Prostate gland (tissue), 2 donors: ENCODE measurements around the gene FAM53C. TPM values are rescaled to one million over a fixed set of nuclear protein-coding genes. Genes with fewer than 3 reads are reported as not detected.

Source experiments
- DNase-seq: peaks from one replicate; pipeline ENCODE4 v3.0.0-alpha.2; 2019; ENCODE audit warnings: low spot score
- H3K27ac ChIP-seq, 2 donors: fragments of 200-600 bp; sonication (generic); 2 replicates each; pipeline ENCODE4 v1.5.1; 2017 to 2019
- H3K27me3 ChIP-seq: fragments of 200-600 bp; sonication (generic); replicated peaks from 2 replicates; pipeline ENCODE4 v1.5.1; 2019; ENCODE audit not compliant: insufficient read depth
- H3K36me3 ChIP-seq, 2 donors: fragments of 200-600 bp; sonication (generic); 1 replicate in 1 of 2; 2 replicates in 1 of 2; pipeline versions ENCODE4 v1.5.1 to v1.8.1; 2017 to 2019
- H3K4me1 ChIP-seq: fragments of 200-600 bp; sonication (generic); replicated peaks from 2 replicates; pipeline ENCODE4 v1.5.1; 2019
- H3K4me3 ChIP-seq, 2 donors: fragments of 200-600 bp; sonication (generic); 2 replicates each; pipeline ENCODE4 v1.5.1; 2017 to 2019
- H3K9me3 ChIP-seq: fragments of 200-600 bp; sonication (generic); 2 replicates; pipeline ENCODE4 v1.5.1; 2017
- CTCF ChIP-seq, 4 experiments: fragments of 200-600 bp in 2 of 4; fragments of 450-650 bp in 2 of 4; sonication (generic) in 2 of 4; IDR thresholded peaks; 1 replicate in 3 of 4; 2 replicates in 1 of 4; pipeline ENCODE4 v1.5.1; 2016 to 2019; ENCODE audit warnings: antibody characterized with exemption in 4 of 4, mild to moderate bottlenecking in 2 of 4, moderate library complexity in 2 of 4
- POLR2A ChIP-seq: fragments of 450-650 bp; IDR thresholded peaks from one replicate; pipeline ENCODE4 v1.6.1; 2016; ENCODE audit warnings: antibody characterized with exemption, mild to moderate bottlenecking
- POLR2AphosphoS5 ChIP-seq: sonication (generic); formaldehyde crosslinking; IDR thresholded peaks from one replicate; pipeline ENCODE4 v1.6.1; 2017; ENCODE audit warnings: antibody characterized with exemption
- WGBS: methylation state at CpG from one replicate; pipeline ENCODE4 v1.1.5; 2018; 5-methylcytosine and 5-hydroxymethylcytosine counted together
- intact Hi-C: fragments of 100-400 bp; cut with DNase I; formaldehyde crosslinking; loops from one replicate; pipeline ENCODE4 v1.14.2; 2022
- total RNA-seq, 2 donors: library from RNA; depleted of rRNA; stranded (reverse); fragments of >200 nt; gene quantifications; one replicate each; pipeline ENCODE4 v1.1.0, GENCODE V29; 2016

FAM53C gene
- total RNA-seq, 2 donors from 2014 or later, result 32.9 to 81.0 TPM

GRCh38 chr5:138340008-138340407, 1.9 kb downstream of the FAM53C start:
- Histone ChIP-seq H3K27me3 (no peaks in the 10 kb centered on the region), H3K36me3 (peaks cover 4 to 5% of the 10 kb centered on the region in 2 donors), H3K4me1 (peaks cover 5% of the 10 kb centered on the region), H3K9me3 (no peaks in the 10 kb centered on the region), H3K27ac (peak overlapping the region; percentile 98), H3K4me3 (peak overlapping the region in 1 of 2 donors; percentile 94)
- 63% methylated on average over 3 of the region's 3 CpGs for WGBS
- DNase-seq, result no peak
- TF ChIP-seq CTCF (IDR thresholded peaks at IDR 0.05) (no peak), POLR2A (no peak), POLR2AphosphoS5 (no peak)
- intact Hi-C loops, result no loop called here

- no peak for TF ChIP-seq CTCF (IDR thresholded peaks at IDR 0.05)
- TF ChIP-seq POLR2AphosphoS5, result no peak
- TF ChIP-seq POLR2A, result no peak
- no peak for DNase-seq
- Histone ChIP-seq H3K27me3 (no peaks in the 10 kb centered on the region), H3K4me3 (no peak overlapping the region), H3K4me1 (no peaks in the 10 kb centered on the region), H3K27ac (no peak overlapping the region), H3K36me3 (peaks cover 14 to 16% of the 10 kb centered on the region in 2 donors), H3K9me3 (no peaks in the 10 kb centered on the region)
- 96% methylated on average over 32 of the region's 32 CpGs for WGBS
- intact Hi-C loops, result no loop called here
These were observed 7.0 kb downstream of the FAM53C start for GRCh38 chr5:138344887-138345622.

GRCh38 chr5:138346889-138347288, 8.8 kb downstream of the FAM53C start:
- H3K36me3 ChIP-seq, result peaks cover 14 to 16% of the 10 kb centered on the region in 2 donors
- 88% methylated on average over 14 of the region's 14 CpGs for WGBS

GRCh38 chr5:138349852-138350562, 11.9 kb downstream of the FAM53C start:
- Histone ChIP-seq H3K9me3 (no peaks in the 10 kb centered on the region), H3K27ac (no peak overlapping the region), H3K36me3 (peaks cover 9 to 12% of the 10 kb centered on the region in 2 donors), H3K4me1 (peaks cover 9% of the 10 kb centered on the region), H3K4me3 (no peak overlapping the region), H3K27me3 (no peaks in the 10 kb centered on the region)
- no peak for DNase-seq
- 72% methylated on average over 1 of the region's 1 CpG for WGBS
- TF ChIP-seq CTCF (IDR thresholded peaks at IDR 0.05), result no peak
- TF ChIP-seq POLR2A, result no peak
- no peak for TF ChIP-seq POLR2AphosphoS5
- intact Hi-C loops, result no loop called here

More at GRCh38 chr5:138346889-138347288, 8.8 kb downstream of the FAM53C start:
- H3K9me3 ChIP-seq, result no peaks in the 10 kb centered on the region
- H3K4me3 ChIP-seq, result no peak overlapping the region
- H3K27me3 ChIP-seq, result no peaks in the 10 kb centered on the region
- H3K27ac ChIP-seq, result no peak overlapping the region
- no peak for DNase-seq
- TF ChIP-seq POLR2AphosphoS5 (no peak), CTCF (IDR thresholded peaks at IDR 0.05) (no peak), POLR2A (no peak)
- intact Hi-C loops, result no loop called here
- no peaks in the 10 kb centered on the region for H3K4me1 ChIP-seq

GRCh38 chr5:138350563-138350890, 12.5 kb downstream of the FAM53C start:
- no peak for DNase-seq
- Histone ChIP-seq H3K9me3 (no peaks in the 10 kb centered on the region), H3K27me3 (no peaks in the 10 kb centered on the region), H3K36me3 (peaks cover 5 to 7% of the 10 kb centered on the region in 2 donors), H3K4me1 (peaks cover 9% of the 10 kb centered on the region), H3K27ac (no peak overlapping the region), H3K4me3 (no peak overlapping the region)
- TF ChIP-seq CTCF (IDR thresholded peaks at IDR 0.05) (no peak), POLR2AphosphoS5 (no peak), POLR2A (no peak)
- intact Hi-C loops, result no loop called here
